ENCODE data around the gene LBH.

DNA sequence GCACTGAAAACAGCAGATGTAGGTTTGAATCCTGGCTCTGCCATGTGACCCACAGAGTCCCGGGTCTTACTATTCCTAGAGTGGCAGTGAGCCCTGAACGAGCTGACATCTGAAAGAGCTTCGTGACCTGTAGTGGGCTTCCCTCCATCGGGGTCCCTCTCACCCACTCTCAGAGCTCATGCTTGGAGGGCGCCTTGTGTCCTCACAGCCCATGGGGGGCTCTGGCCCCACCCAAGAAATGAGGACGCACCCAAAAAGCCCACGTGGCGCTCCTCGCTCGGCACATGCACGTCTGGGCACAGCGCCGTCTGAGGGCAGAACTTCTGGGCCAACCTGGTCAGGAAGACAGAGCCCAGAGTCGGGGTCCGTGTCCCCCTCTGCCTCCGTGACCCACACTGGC, 23.7 kb downstream of the LBH start:
- TF ChIP-seq ZFX (IDR thresholded peaks at IDR 0.05; ENCODE audit: borderline replicate concordance), result no peak
- TF ChIP-seq, protein P1, sequence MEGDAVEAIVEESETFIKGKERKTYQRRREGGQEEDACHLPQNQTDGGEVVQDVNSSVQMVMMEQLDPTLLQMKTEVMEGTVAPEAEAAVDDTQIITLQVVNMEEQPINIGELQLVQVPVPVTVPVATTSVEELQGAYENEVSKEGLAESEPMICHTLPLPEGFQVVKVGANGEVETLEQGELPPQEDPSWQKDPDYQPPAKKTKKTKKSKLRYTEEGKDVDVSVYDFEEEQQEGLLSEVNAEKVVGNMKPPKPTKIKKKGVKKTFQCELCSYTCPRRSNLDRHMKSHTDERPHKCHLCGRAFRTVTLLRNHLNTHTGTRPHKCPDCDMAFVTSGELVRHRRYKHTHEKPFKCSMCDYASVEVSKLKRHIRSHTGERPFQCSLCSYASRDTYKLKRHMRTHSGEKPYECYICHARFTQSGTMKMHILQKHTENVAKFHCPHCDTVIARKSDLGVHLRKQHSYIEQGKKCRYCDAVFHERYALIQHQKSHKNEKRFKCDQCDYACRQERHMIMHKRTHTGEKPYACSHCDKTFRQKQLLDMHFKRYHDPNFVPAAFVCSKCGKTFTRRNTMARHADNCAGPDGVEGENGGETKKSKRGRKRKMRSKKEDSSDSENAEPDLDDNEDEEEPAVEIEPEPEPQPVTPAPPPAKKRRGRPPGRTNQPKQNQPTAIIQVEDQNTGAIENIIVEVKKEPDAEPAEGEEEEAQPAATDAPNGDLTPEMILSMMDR (IDR thresholded peaks at IDR 0.05), result no peak

Measured in 22Rv1 (cell line).